GM21360 (cell line): ENCODE measurements around the gene AGBL4.
"Not testable (repeated sequence)": the region's sequence is repeated elsewhere in the genome, so short reads cannot be mapped to it uniquely, and the experiment has no call there.

Source experiments
- ATAC-seq: cut with Tn5 transposase; IDR thresholded peaks from one replicate; pipeline ENCODE4 v1.9.1; 2021; ENCODE audit warnings: mild to moderate bottlenecking, moderate library complexity; ENCODE audit not compliant: unreplicated experiment

The AGBL4 gene

GRCh38 chr1:50023292-50024159, at the start of gene AGBL4:
AGBL4 (minus strand) TSS chr1:50023954.
- ATAC-seq = peak; percentile 63

DNA sequence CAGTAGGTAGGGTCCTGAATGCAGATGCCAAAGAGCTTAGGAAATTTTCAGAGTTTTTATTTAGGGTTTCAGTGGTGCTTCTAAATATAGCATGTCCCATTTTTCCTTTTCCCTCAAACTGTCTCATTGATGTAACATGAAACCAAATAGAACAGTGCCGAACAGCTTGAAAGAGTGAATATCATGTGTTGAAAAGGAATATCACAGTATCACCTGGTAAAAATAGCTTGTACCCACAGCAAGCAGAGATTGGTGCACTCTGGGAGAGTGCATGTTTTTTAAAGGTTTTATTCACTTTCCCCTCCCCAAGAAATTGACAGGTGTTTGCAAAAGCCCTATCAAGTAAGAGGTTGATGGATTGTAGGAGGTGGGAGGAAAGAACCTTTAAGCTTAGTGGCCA, 43.1 kb upstream of the AGBL4 start:
- no peak for ATAC-seq

DNA sequence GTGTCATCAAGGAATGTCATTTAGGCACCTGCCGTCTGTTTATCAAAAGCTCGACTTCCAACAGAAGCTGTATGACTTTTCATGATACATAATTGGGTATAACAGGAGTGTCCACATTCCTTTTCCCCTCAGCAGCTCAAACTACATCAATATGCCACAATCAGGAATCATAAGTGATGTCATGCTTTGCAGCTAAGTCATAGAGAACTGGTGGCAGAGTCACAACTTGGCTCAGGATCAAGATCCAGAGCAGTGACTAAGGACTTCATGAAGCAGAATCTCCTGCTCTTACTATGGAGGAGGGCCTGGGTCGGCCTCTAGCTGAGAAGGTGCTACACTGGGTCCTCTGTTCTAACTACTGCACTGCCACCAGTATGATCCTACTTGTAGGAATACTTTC, 36.5 kb upstream of the AGBL4 start:
- no peak for ATAC-seq

- ATAC-seq = no peak
Measured at GRCh38 chr1:50048791-50049190, 25.0 kb upstream of the AGBL4 start.

DNA sequence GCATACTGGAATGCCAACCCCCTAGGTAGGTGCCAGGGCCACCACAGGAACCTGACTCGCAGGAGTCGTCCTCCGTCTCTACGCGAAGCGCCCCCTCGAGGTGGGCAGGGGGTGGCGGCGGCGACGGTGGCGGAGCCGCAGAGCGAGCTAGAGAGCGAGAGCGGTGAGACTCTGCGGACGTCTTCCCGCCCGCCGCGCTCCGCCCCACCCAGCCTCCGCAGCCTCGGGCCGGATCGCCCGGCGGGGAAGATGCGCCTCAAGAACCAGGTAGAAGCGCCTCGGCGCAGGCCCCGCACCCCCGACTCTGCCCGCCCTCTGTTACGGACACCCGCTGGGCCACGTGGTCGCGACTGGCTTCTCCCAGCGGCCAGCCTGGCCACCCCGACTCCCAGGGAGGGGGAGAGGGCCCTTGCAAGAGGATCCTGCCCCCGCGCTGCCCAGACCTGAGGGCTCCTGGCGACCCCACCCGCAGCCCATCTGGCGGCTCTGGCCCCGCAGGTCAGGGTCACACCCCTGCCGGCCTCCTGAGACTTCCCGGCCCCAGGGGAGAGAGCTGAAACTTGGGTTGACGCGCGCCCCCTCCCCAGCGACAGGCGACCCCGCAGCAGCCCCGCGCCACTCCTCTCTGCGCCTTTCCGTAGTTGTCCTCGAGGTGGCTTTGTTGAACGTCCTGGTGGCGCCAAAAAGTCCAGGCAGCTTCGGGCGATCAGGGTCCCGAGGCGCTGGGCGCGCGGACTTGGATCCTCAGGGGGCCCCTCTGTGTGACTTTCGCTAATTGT, 24.4 kb upstream of the AGBL4 start:
- no peak for ATAC-seq

DNA sequence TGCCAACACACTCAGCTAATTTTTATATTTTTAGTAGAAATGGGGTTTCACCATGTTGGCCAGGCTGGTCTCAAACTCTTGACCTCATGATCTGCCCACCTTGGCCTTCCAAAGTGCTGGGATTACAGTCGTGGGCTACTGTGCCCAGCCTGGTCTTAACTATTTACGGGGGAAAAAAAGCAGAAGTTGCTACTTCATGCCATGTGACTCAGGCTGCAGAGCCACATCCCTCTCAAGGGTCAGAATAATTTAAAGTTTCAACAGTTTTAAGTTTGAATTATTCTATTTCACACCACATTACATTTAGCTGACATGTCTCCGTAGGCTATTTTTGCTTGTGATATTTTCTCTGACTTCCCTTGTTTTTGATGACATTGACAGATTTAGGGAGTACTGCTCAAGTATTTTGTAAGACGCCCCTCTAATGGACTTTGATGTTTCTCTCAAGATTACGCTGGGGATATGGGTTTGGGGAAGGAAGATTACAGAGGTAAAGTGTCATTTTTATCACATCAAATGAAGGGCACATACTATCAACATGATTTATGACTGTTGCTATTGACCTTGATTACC, 14.6 kb upstream of the AGBL4 start:
- no peak for ATAC-seq

DNA sequence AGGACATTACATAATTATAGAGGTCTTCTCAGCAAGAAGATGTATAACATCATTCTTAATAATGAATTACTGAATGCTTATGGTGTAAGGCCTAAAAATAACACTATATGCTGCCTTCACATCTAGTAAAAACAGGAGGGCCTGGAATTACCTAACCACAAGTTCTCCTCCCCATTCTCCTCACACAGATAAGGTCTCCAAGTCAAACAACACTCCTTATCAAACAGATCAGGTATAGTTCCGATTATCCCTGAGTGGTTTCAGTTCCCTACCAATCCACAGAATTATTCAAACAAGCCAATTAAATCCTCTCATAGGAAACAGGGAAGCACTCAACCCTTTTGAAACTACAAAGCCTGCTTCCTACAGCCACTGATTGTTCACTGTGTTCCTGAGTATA, 4.0 kb upstream of the AGBL4 start:
- ATAC-seq = no peak

DNA sequence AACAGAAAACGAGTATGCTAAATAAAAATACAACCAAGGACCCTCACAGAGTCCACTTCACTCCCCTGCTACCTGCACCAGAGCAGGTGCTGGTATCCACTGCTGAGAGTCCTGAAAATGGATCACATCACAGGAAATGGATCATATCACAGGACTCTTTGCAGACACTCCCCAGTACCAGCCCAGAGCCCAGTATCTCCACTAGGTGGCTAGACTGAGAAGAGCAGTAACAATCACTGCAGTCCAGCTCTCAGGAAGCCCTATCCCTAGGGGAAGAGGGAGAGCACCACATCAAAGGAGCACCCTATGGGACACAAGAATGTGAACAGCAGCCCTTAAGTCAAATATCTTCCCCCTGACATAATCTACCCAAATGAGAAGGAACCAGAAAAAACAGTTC, 28.0 kb downstream of the AGBL4 start:
- no peak for ATAC-seq

- no peak for ATAC-seq
Measured at GRCh38 chr1:49971088-49971487, 52.7 kb downstream of the AGBL4 start.

- ATAC-seq = no peak
Measured at GRCh38 chr1:49951385-49951784, 72.4 kb downstream of the AGBL4 start.

DNA sequence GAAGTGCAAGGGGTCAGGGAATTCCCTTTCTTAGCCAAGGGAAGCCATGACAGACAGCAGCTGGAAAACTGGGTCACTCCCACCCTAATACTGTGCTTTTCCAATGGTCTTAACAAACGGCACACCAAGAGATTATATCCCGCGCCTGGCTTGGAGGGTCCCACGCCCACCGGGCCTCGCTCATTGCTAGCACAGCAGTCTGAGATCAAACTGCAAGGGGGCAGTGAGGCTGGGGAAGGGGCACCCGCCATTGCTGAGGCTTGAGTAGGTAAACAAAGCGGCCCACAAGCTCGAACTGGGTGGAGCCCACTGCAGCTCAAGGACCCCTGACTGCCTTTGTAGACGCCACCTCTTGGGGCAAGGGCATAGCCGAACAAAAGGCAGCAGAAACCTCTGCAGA, 108.5 kb downstream of the AGBL4 start:
- ATAC-seq = not testable (repeated sequence)

DNA sequence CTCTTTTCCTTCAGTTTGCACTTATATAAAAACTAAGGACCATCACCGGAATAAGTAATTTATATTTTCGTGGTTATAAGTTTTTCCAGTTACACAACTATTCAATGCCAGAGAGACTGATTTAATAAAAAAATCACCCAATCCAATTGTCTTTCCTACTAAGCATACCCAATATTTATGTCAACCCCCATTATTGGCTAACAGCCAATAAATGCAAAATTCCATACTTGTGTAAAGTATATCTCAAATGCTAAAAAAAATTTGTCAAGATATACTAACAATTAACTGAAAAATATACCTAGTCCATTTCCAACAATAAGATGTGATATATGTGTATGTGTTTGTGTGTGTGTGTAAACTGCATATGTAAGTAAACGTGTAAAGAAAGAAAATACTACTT, 117.4 kb downstream of the AGBL4 start:
- ATAC-seq = no peak

- ATAC-seq = no peak
Measured at GRCh38 chr1:49864581-49864980, 159.2 kb downstream of the AGBL4 start.

- ATAC-seq = no peak
Measured at GRCh38 chr1:49854741-49855140, 169.0 kb downstream of the AGBL4 start.

- ATAC-seq = no peak
Measured at GRCh38 chr1:49842596-49842995, 181.2 kb downstream of the AGBL4 start.

- ATAC-seq = no peak
Measured at GRCh38 chr1:49841767-49842166, 182.0 kb downstream of the AGBL4 start.

DNA sequence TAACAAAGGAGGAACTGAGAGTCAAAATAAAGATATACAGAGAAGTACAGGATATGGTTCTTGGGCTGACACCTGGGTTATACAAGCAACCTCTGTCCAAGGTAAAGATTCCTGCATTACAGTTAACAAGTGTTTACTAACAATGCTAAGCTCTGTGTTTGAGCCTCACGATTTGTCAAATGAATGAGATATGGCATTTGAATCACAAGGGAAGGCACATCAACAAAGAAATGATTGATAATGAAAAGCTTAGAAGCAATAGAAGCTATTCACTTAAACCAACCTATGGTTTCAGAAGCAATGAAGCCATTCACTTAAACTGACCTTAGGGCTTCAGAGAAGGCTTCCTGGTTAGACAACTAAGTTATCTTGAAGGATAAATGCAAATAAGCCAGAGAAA, 199.5 kb downstream of the AGBL4 start:
- no peak for ATAC-seq

DNA sequence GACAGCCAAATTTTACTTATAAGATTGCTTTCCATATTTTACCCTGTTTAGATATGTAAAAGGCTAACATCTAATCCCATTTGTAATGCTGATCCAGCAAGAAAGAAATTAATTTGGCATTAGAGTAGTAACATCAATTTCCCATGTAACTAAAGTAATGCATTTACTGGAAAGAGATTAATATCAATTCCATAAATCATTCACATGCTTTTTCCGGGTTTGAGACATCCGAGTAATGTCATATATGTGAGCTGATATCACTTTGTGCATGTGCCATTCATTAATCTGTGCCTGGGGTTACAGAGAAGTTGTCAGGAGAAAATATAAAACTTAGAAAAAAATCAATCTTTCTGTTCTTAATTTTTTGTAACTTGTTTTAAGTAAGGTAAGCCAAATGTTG, 206.1 kb downstream of the AGBL4 start:
- no peak for ATAC-seq

DNA sequence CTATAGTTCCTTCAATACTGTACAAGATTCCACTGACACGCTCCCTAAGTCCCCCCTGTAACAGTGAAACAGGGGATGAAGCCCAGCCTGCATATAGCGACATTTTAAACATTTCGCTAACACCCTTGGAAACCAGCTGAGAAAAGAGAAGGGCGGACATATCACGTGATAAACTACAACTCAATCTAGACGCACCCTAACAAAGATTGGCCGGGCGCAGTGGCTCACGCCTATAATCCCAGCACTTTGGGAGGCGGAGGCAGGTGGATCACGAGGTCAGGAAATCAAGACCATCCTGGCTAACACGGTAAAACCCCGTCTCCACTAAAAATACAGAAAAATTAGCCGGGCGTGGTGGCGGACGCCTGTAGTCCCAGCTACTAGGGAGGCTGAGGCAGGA, 236.7 kb downstream of the AGBL4 start:
- not testable (repeated sequence) for ATAC-seq

DNA sequence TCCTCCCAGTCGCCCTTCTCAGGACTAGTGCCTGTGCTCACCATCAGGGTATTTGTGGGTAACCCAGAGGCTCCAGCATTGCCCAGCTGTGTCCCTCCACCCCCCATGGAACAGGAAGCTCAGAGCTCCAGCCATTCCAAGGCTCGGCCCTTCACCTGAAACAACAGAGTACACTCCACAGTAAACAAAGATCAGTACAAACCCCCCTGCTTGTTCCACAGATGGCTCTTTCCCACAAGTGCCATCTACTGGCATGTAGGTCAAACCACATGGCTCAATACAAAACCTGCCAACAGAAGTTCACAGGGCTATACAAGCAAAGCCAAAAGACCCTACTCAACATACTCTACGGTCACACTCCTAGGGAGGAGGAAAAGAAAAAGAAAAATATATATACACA, 258.7 kb downstream of the AGBL4 start:
- no peak for ATAC-seq

DNA sequence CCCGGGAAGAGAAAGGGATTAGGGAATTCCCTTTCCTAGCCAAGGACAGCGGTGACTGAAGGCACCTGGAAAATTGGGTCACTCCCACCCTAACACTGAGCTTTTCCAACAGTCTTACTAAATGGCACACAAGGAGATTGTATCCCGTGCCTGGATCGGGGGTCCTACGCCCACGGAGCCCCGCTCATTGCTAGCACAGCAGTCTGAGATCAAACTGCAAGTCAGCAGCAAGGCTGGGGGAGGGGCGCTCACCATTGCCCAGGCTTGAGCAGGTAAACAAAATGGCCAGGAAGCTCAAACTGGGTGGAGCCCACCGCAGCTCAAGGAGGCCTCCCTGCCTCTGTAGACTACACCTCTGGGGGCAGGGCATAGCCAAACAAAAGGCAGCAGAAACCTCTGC, 285.6 kb downstream of the AGBL4 start:
- ATAC-seq = not testable (repeated sequence)

GRCh38 chr1:49728377-49728776, 295.4 kb downstream of the AGBL4 start:
- no peak for ATAC-seq
